ENCODE measurements around the gene JARID2.

The JARID2 gene

GRCh38 chr6:15421945-15422733, 176.3 kb downstream of the JARID2 start:
- DNase-seq (ENCODE audit: low read depth) = no peak

- DNase-seq (ENCODE audit: low read depth) = no peak
Observed at GRCh38 chr6:15423286-15423993, 177.6 kb downstream of the JARID2 start.

GRCh38 chr6:15425947-15426346, 180.1 kb downstream of the JARID2 start:
- no peak for DNase-seq (ENCODE audit: low read depth)

- DNase-seq (ENCODE audit: low read depth) = no peak
Observed at GRCh38 chr6:15426395-15426794, 180.5 kb downstream of the JARID2 start.

GRCh38 chr6:15426901-15427300, 181.0 kb downstream of the JARID2 start:
- DNase-seq (ENCODE audit: low read depth) = no peak

- DNase-seq (ENCODE audit: low read depth) = no peak
Observed at GRCh38 chr6:15427331-15428070, 181.6 kb downstream of the JARID2 start.

- DNase-seq (ENCODE audit: low read depth) = peak; percentile 33
Observed at GRCh38 chr6:15429141-15430110, 183.6 kb downstream of the JARID2 start.

- no peak for DNase-seq (ENCODE audit: low read depth)
Observed at GRCh38 chr6:15430186-15430585, 184.3 kb downstream of the JARID2 start.

GRCh38 chr6:15430931-15431405, 185.1 kb downstream of the JARID2 start:
- DNase-seq (ENCODE audit: low read depth) = no peak

- DNase-seq (ENCODE audit: low read depth) = no peak
Observed at GRCh38 chr6:15431762-15432483, 186.1 kb downstream of the JARID2 start.

- no peak for DNase-seq (ENCODE audit: low read depth)
Observed at GRCh38 chr6:15433511-15433861, 187.6 kb downstream of the JARID2 start.

GRCh38 chr6:15434263-15434662, 188.4 kb downstream of the JARID2 start:
- no peak for DNase-seq (ENCODE audit: low read depth)

GRCh38 chr6:15434823-15435380, 189.0 kb downstream of the JARID2 start:
- no peak for DNase-seq (ENCODE audit: low read depth)

GRCh38 chr6:15435468-15435867, 189.6 kb downstream of the JARID2 start:
- no peak for DNase-seq (ENCODE audit: low read depth)

GRCh38 chr6:15436451-15436850, 190.6 kb downstream of the JARID2 start:
- DNase-seq (ENCODE audit: low read depth) = no peak

- no peak for DNase-seq (ENCODE audit: low read depth)
Observed at GRCh38 chr6:15437090-15437635, 191.3 kb downstream of the JARID2 start.

- DNase-seq (ENCODE audit: low read depth) = no peak
Observed at GRCh38 chr6:15439410-15440025, 193.6 kb downstream of the JARID2 start.

- no peak for DNase-seq (ENCODE audit: low read depth)
Observed at GRCh38 chr6:15440040-15440439, 194.2 kb downstream of the JARID2 start.

GRCh38 chr6:15441215-15441868, 195.5 kb downstream of the JARID2 start:
- peak; percentile 62 for DNase-seq (ENCODE audit: low read depth)

Measured in stromal cell of bone marrow (primary cell).